GM21786 (cell line): ENCODE measurements around the gene CGB3.
"Not testable (repeated sequence)": the region's sequence is repeated elsewhere in the genome, so short reads cannot be mapped to it uniquely, and the experiment has no call there.

ENCODE experiments used
- ATAC-seq: cut with Tn5 transposase; IDR thresholded peaks from one replicate; pipeline ENCODE4 v1.9.1; 2021; ENCODE audit not compliant: unreplicated experiment

The CGB3 gene

GRCh38 chr19:49042666-49043065 lies 18.5 kb upstream of the CGB3 start:
- not testable (repeated sequence) for ATAC-seq

GRCh38 chr19:49042177-49042576 lies 18.0 kb upstream of the CGB3 start:
- ATAC-seq, result no peak

DNA sequence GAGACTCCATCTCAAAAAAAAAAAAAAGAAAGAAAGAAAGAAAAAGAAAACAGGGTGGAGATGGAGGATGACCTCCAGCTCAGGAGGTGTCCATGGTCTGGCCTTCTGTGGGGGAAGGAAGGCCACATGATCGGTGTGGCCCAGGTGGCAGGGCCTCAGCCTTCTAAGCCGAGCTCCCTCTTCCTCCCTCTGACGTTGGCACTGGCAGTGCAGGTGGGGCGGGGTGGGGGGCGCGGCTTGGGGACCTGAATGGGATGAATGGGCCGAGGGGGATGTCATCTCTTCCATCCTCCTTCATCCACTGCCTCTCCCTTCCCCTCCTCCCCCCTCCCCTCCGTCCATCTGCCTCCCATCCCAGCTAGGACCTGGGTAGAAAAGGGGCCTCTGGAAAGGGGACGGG lies 15.6 kb upstream of the CGB3 start:
- ATAC-seq, result not testable (repeated sequence)

DNA sequence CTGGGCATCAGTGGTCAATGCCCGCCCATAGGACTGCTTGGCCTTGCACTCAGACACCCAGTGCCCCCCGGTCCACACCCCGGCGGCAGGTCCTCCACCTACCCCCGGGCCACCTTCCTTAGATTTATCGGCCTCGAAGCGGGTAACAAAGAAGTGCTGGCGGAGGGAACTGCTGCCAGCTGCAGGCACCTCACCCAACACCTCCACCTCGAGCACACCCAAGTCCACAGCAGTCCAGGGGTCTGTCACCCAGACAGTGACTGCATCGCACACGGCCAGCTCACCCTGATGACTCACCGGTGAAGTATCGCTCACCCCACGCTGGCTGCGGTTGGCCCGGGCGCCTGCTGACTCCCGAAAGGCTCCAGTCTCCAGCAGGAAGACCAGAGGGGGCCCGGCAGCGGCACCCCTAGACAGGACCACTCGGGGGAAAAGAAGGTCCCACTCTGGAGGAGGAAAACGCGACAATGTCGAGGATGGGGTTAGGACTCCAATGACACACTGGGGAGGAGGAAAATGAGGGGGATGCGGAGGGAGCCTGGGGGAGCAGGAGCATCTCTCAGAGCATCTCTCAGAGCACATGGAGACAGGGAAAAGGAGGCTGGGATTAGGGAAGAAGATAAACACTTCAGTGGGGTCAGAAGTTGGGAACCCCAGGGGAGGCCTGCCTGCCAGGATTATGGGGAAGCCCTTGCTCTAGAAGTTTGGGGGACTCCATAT lies 14.6 kb upstream of the CGB3 start:
- ATAC-seq, result not testable (repeated sequence)

GRCh38 chr19:49038111-49038510 lies 14.0 kb upstream of the CGB3 start:
- ATAC-seq, result not testable (repeated sequence)

DNA sequence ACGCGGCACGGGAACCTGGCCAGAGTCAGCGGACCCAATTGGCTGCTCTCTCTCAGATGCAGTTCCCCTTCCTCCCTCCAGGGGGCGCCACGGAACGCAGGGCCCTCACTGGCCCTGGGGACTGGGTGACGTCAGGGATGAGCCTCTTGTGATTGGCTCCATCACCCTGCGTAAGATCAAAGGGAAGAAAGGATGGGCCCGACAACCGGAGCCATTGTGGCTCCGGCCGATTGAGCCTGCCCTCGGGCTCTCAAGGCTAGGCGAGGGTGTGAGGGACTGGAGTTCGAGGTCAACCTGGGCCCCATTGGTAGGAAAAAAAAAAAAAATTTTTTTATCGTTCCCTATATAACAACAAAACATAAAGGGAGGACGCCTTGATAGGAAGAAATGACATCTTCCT lies 12.7 kb upstream of the CGB3 start, which contains the start of gene CGB1:
TSS of gene CGB1 (minus strand) at position 81 of the 400 bp plus-strand sequence. CDS start 184 bp downstream, outside the sequence.
- not testable (repeated sequence) for ATAC-seq

GRCh38 chr19:49031642-49032301 lies 7.6 kb upstream of the CGB3 start, which contains the start of gene CGB2:
TSS of gene CGB2 (plus strand) at chr19:49031890. CDS start at chr19:49032096, 206 bp downstream.
- ATAC-seq, result not testable (repeated sequence)

GRCh38 chr19:49030323-49030722 lies 6.2 kb upstream of the CGB3 start:
- not testable (repeated sequence) for ATAC-seq

DNA sequence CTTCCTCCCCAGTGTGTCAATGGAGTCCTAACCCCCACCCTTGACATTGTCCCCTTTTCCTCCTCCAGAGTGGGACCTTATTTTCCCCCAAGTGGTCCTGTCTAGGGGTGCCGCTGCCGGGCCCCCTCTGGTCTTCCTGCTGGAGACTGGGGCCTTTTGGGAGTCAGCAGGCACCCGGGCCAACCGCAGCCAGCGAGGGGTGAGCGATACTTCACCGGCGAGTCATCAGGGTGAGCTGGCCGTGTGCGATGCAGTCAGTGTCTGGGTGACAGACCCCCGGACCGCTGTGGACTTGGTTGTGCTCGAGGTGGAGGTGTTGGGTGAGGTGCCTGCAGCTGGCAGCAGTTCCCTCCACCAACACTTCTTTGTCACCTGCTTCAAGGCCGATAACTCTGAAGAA lies 5.6 kb upstream of the CGB3 start:
- ATAC-seq, result not testable (repeated sequence)

DNA sequence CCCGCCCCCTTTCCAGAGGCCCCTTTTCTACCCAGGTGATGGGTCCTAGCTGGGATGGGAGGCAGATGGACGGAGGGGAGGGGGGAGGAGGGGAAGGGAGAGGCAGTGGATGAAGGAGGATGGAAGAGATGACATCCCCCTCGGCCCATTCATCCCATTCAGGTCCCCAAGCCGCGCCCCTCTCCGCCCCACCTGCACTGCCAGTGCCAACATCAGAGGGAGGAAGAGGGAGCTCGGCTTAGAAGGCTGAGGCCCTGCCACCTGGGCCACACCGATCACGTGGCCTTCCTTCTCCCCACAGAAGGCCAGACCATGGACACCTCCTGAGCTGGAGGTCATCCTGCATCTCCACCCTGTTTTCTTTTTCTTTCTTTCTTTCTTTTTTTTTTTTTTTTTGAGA lies 4.6 kb upstream of the CGB3 start:
- not testable (repeated sequence) for ATAC-seq

DNA sequence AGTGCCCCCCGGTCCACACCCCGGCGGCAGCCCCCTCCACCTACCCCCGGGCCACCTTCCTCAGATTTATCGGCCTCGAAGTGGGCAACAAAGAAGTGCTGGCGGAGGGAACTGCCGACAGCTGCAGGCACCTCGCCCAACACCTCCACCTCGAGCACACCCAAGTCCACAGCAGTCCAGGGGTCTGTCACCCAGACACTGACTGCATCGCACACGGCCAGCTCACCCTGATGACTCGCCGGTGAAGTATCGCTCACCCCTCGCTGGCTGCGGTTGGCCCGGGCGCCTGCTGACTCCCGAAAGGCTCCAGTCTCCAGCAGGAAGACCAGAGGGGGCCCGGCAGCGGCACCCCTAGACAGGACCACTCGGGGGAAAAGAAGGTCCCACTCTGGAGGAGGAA lies 1.5 kb upstream of the CGB3 start:
- not testable (repeated sequence) for ATAC-seq

DNA sequence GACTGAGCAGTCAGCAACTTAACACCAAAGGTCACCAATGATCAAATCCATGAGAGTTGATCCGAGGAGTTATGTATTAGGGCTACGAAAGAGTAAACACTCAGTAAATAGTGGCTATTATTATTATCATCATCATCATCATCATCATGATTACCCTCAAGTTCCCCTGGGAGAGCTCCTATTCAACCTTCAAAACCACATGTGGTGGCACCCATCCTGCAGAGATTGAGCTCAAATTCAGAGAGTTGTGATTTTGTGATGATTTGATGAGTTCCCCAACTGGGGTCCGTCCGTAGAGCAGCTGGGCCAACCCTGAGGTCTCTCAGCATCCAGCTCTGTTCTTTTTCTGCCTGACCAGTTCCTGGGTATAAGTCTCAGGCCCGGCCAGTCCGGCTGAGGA lies 955 bp upstream of the CGB3 start:
- not testable (repeated sequence) for ATAC-seq

- no peak for ATAC-seq
These were observed 2.0 kb downstream of the CGB3 start for GRCh38 chr19:49022116-49022515.

DNA sequence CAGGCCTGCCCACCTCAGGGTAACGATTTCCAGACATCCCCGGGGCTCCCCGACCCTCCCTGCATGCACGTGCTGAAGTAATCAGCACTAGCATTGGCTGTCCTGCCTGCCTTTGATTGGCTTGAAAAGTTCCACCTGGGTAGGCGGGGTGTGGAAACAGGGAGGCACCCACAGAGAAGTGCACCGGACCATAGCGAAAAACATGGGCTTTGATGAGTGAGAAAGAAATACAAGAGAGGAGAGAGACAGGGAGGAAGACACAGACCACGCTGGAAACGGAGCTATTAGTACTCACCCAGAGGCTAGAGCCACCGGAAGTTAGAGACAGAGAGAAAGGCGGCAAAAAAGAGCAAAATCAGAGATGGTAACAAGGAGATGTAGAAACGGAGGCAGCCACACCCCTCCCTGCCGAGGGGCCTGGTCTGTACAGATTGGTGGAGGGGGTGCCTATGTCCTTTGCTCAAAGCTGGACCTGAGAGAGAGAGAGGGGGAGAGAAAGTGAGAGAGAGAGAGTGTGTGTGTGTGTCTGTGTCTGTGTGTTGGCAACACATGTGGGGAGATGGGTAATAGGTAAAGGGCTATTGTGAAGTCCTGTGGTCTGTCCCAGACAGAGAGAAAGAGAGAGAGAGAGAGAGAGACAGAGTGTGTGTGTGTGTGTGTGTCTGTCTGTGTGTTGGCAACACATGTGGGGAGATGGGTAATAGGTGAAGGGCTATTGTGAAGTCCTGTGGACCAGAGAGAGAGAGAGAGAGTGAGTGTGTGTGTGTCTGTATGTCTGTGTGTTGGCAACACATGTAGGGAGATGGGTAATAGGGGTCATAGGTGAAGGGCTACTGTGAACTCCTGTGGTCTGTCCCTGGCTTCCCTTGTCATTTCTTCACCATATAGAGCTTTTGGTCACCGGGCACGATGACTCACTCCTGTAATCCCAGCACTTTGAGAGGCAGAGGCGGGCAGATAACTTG lies 2.9 kb downstream of the CGB3 start:
- no peak for ATAC-seq

DNA sequence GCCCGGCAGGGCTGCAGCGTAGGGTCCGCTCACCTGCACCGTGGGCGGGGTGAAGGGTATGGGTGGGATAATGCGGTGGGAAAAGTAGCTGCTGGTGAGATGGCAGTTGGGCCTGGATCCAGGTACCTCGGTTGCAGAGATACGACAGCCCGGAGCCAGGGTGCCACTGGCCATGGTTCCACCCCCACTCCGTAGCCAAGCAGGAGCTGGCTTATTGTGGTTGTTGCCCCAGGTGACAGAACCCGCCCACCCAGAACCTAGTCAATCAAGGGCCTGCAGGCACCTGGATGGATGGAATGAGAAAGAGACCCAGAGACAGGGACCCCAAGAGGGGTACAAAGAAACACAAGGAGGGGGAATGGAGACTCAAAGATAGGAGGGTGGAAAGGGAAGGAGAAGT lies 3.8 kb downstream of the CGB3 start:
- no peak for ATAC-seq

DNA sequence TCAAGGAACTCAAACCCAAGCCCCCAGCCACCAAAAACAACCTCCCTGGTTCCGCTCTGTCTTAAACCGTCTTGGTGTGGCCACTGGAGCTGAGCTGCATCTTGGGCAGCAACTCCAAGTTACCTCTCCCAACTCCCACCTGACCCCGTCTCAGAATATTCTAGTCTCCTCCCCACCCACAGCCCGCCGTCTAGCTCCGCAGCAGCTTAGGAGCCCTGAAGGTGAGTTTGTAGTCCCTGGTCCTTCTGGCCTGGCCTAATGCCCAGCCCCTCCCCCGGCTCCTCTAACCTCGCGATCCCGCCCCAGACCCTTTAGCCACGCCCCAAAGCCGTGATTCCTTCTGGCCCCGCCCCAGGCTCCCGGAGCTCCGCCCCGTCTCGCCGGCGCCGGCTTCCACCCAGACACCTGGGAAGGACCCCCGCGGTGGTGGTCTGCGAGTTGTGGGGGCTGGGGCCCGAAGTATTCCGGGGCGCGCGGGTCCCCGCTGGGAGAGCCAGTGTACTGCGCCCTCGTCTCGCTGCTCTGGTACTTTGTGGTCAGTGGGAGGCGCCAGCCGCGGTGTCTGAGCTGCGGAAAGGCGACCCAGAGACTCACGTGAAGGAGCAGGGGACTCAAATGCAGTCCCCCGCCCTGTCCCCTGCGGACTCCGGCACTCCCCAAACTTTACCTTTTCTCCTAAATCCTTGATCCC lies 4.7 kb downstream of the CGB3 start:
- no peak for ATAC-seq

GRCh38 chr19:49018388-49019241 lies 5.5 kb downstream of the CGB3 start:
- ATAC-seq, result not testable (repeated sequence)

DNA sequence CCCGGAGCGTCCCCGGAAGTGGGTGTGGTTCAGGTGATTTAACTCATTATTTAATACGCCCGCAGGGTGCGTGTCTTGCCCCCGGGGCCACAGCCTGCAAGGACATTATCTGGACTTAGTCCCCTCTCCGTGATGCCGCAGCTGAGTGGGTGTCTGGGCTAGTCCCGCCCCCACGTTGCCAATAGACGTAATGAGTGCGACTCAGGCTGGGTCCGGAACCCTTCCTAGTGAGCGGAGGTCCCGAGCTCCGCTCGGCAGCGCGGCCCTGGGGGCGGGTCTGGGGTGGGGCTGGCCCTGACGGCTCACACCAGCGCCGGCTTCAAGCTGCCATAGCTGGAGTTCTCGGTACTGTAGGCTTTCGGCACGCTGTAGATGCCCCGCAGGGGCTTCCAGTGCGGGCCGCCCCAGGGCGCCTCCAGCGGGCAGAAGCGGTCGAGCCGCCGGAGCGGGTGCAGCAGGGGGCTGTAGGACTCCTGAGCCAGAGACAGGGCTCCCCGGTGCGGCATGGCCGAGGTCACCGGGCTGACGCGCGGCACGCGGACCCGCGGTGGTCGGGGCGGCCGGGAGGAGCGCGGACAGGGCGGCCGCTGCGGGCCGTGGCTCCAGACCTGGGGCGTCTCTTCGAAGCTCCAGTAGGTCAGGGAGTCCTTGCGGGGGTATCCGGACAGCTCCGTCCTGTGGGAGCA lies 6.3 kb downstream of the CGB3 start:
- no peak for ATAC-seq

DNA sequence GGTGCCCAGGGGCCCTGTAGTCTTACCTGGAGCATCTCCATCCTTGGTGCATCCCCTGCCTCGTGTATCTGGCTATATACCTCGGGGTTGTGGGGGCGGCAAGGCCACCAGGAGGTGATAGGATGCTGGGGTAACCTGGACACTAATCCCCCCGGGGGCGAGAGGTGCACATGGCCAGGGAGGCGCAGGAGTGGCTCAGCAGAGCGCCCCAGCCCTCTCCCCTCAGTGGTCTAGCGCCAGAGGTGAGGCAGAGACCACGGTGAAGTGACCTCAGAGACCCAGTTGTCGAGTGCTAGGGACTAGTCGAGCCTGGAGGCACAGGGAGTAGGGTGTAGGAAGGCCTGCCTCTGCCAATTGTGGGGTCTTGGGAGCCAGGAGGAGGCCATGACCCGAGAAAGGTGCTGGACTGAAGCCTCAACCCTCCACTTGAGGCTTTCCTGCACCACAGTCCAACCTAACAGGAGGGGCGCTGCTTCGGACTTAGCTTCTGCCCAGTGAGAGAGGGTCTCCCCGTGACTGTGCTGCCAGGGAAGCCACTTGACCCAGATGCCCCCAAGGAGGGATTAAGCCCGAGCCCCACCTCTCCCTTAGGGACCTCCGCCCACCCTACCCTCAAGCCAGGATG lies 7.0 kb downstream of the CGB3 start, which contains the start of gene LHB:
TSS of gene LHB (minus strand) at position 51 of the 625 bp plus-strand sequence. CDS start at position 41, 10 bp downstream.
- no peak for ATAC-seq
